Activated T-cell treated with anti-CD3 and anti-CD28 coated beads, Interleukin-2, amount 50 U/mL, for 24 hours (primary cell): Measurements from ENCODE around the gene AFTPH.

Experiments used
- DNase-seq: peaks from one replicate; pipeline ENCODE4 v3.0.0-alpha.2; 2020
- H3K27ac Mint-ChIP-seq: 2 replicates; pipeline ENCODE4 v1.8.0; 2020; ENCODE audit warnings: mild to moderate bottlenecking, mixed read lengths
- H3K27me3 Mint-ChIP-seq: 2 replicates; pipeline ENCODE4 v1.8.0; 2020; ENCODE audit warnings: mixed read lengths
- H3K36me3 Mint-ChIP-seq: 2 replicates; pipeline ENCODE4 v1.8.0; 2020; ENCODE audit warnings: low read depth, mixed read lengths
- H3K4me1 Mint-ChIP-seq: 2 replicates; pipeline ENCODE4 v1.8.0; 2020; ENCODE audit warnings: low read depth, mixed read lengths
- H3K4me3 Mint-ChIP-seq: 2 replicates; pipeline ENCODE4 v1.8.0; 2020; ENCODE audit warnings: mild to moderate bottlenecking, moderate library complexity, mixed read lengths
- H3K9me3 Mint-ChIP-seq: 2 replicates; pipeline ENCODE4 v1.8.0; 2020; ENCODE audit warnings: mixed read lengths

The AFTPH gene

GRCh38 chr2:64615192-64615763 lies 91.2 kb downstream of the AFTPH start:
- no peaks in the 10 kb centered on the region for H3K4me1 Mint-ChIP-seq

DNA sequence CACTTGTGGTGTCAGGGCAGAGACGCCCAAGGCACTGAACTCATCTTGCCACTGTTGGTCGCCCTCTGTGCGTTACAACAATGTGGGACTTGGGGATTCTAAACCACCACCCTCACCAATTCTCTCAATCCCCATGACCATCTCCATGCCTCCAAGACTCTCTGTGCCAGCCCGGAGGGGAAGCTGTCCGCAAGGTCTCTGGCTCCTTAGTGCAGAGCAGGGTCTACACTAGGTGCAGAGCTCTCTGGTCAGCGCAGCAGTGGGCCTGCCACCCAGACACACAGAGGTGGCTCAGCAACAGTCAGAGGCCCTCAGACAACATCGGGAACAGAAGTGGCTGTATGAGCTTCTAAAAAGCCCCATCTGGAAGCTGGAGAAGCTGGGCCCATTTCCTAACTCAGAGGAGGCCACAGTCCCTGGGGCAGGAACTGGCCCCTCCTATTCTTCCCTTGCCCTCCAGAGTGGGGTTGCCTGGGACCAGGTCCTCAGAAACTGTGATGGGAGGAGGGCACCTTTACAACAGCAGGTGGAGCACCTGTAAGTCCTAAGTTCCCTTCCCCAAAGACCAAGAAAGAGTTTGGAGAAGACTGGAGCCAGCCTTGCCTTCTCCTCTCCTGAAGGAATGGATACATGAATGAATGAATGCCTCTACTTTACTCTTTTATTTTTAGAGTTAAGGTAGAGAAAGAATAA lies 91.9 kb downstream of the AFTPH start:
- Mint-ChIP-seq H3K4me1 (no peaks in the 10 kb centered on the region), H3K36me3 (no peaks in the 10 kb centered on the region), H3K4me3 (no peak overlapping the region), H3K27me3 (no peaks in the 10 kb centered on the region), H3K27ac (no peak overlapping the region), H3K9me3 (no peaks in the 10 kb centered on the region)
- DNase-seq: no peak

More at GRCh38 chr2:64615192-64615763, 91.2 kb downstream of the AFTPH start:
- H3K36me3 Mint-ChIP-seq: no peaks in the 10 kb centered on the region
- no peaks in the 10 kb centered on the region for H3K9me3 Mint-ChIP-seq
- DNase-seq: no peak
- H3K4me3 Mint-ChIP-seq: no peak overlapping the region
- no peak overlapping the region for H3K27ac Mint-ChIP-seq
- H3K27me3 Mint-ChIP-seq: no peaks in the 10 kb centered on the region

GRCh38 chr2:64617631-64618151 lies 93.6 kb downstream of the AFTPH start:
- Mint-ChIP-seq H3K27me3 (no peaks in the 10 kb centered on the region), H3K4me3 (no peak overlapping the region), H3K27ac (no peak overlapping the region)

DNA sequence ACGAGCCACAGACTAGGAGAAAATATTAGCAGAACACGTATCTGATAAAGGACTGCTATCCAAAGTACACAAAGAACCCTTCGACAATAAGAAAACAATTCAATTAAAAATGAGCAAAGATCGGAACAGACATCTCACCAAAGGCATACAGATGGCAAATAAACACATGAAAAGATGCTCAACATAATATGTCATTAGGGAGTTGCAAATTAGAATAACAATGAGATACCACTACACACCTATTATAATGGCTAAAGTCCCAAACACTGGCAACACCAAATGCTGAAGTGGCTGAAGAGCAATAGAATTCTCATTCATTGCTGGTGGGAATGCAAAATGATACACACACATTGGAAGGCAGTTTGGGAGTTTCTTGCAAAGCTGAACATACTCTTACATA lies 96.5 kb downstream of the AFTPH start:
- Mint-ChIP-seq H3K4me1 (no peaks in the 10 kb centered on the region), H3K27me3 (no peaks in the 10 kb centered on the region), H3K9me3 (no peaks in the 10 kb centered on the region), H3K27ac (no peak overlapping the region), H3K4me3 (no peak overlapping the region), H3K36me3 (no peaks in the 10 kb centered on the region)
- no peak for DNase-seq

More at GRCh38 chr2:64617631-64618151, 93.6 kb downstream of the AFTPH start:
- Mint-ChIP-seq H3K4me1 (no peaks in the 10 kb centered on the region), H3K9me3 (no peaks in the 10 kb centered on the region), H3K36me3 (no peaks in the 10 kb centered on the region)
- DNase-seq: peak; percentile 24

DNA sequence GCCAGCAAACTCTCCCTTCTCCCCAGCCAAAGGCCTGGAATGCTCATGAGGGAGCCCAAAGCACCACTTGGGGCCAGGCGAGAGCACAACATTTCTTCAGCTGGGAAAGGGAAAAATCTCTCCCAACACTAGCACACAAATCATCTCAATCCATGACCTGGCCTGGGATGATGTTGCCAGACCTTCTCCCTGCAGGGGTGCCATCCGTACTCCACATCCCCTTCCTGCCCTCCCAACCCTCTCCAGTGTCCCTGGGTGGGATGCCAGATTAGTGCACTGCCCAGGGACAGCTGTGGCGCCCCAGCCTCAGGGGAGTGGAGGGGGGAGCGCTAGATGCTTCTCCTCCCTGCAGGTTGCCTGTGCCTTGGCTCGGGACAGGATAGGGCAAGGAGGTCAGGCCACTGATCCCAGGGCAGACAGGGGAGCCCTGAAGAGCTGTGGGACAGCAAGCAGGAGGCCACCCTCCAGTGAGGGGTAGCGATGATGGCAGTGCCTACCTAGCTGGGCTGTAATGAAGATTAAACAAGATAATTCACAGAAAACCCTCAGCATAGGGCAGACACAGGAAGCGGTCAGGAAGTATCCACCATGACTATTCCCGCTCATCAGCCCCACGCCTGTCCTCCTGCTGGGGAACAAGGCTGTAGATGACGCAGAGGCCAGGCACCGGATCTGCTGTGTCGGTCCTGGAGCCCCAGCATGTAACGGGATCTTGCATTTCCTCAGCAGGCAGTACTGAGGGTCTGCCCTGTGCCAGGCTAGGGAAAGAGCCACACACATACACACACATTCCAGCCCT lies 98.5 kb downstream of the AFTPH start:
- H3K9me3 Mint-ChIP-seq: no peaks in the 10 kb centered on the region
- no peaks in the 10 kb centered on the region for H3K27me3 Mint-ChIP-seq
- no peaks in the 10 kb centered on the region for H3K4me1 Mint-ChIP-seq
- peak; percentile 22 for DNase-seq
- H3K4me3 Mint-ChIP-seq: no peak overlapping the region
- no peak overlapping the region for H3K27ac Mint-ChIP-seq
- H3K36me3 Mint-ChIP-seq: no peaks in the 10 kb centered on the region

DNA sequence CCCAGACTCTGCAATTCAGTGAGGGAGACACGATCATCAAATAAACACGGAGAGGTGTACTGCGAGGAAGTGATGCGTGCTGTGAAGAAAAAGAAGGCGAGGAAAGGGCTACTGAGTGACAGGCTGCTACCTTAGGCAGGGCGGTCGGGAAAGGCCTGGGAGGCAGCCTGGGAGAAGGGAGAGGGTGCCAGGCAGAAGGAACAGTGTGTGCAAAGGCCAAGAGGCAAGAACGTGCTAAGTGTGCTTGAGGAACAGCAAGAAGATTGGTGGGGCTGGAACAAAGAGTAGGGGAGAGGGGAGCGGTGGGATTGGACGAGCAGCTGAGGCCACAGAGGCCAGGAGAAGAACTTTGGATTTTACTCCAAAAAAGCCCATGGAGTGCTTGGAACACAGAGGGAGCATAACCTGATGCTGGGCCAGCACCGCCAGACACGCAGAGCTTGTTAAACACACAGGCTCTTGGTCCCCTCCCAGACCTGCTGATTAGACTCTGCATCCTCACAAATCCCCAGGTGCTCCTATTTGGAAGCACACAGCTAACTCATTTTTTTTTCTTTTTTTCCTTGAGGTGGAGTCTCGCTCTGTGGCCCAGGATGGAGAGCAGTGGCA lies 99.2 kb downstream of the AFTPH start:
- Mint-ChIP-seq H3K4me3 (no peak overlapping the region), H3K4me1 (no peaks in the 10 kb centered on the region), H3K27me3 (no peaks in the 10 kb centered on the region), H3K27ac (no peak overlapping the region), H3K36me3 (no peaks in the 10 kb centered on the region), H3K9me3 (no peaks in the 10 kb centered on the region)
- DNase-seq: no peak

GRCh38 chr2:64624108-64624610 lies 100.0 kb downstream of the AFTPH start:
- H3K27ac Mint-ChIP-seq: no peak overlapping the region
- no peaks in the 10 kb centered on the region for H3K27me3 Mint-ChIP-seq
- H3K4me1 Mint-ChIP-seq: no peaks in the 10 kb centered on the region
- no peak overlapping the region for H3K4me3 Mint-ChIP-seq
- no peaks in the 10 kb centered on the region for H3K9me3 Mint-ChIP-seq
- H3K36me3 Mint-ChIP-seq: no peaks in the 10 kb centered on the region
- no peak for DNase-seq

DNA sequence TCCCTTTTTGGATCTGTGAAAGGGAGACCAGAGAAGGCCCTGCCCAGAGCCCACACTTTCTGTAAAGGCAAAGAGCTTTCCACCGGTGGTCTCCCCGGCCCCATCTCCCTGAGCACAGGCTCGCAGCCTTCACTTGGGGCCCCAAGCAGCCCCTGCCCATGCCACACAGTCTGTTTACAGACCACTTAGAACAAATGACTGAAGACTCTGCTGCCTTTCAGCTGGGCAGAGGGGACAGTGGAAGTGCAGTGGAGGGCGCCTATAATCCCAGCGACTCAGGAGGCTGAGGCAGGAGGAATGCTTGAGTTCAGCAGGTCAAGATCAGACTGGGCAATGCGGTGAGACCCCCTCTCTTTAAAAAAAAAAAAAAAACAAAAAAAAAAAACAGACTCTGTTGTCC lies 100.7 kb downstream of the AFTPH start:
- DNase-seq: peak; percentile 21
- Mint-ChIP-seq H3K36me3 (no peaks in the 10 kb centered on the region), H3K27me3 (no peaks in the 10 kb centered on the region), H3K4me1 (no peaks in the 10 kb centered on the region), H3K27ac (no peak overlapping the region), H3K9me3 (no peaks in the 10 kb centered on the region), H3K4me3 (no peak overlapping the region)

DNA sequence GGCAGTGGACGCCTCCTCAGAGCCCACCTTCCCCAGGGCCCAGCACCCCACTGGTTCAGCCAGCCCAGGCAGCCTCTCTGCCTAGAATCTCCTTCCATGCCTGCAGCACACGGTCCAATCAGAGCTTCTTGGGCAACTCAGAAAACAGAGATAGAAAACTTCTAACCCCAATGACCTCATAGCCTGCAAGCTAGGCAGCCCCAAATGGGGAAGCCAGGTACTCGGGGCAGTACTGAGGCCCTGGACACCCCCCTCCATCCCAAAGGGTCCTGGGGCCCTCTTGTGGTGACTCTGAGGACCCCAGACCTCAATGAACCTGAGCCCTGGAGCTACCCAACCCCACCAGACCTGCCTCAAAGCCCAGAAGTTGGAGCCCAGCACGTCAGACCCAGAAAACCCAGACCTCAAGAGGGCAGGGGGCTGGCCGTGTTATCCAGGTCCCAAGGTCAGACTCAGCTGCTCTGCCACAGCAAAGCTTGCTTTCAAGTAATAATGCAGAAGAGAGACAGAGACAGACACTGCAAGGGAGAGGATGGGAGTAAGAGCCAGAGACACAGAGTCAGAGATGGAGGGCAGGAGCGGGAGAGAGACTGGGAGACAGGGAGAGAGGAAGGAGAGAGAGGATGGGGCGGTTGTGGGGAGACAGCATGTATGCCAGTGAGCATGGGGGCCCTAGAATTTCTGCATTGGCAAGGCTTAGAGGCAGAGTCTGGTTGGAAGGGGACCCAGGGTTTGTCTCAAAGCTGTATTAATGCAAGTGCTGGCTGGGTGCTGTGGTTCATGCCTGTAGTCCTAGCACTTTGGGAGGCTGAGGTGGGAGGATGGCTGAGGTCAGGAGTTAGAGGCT lies 101.4 kb downstream of the AFTPH start:
- Mint-ChIP-seq H3K4me1 (no peaks in the 10 kb centered on the region), H3K4me3 (no peak overlapping the region), H3K27me3 (no peaks in the 10 kb centered on the region), H3K36me3 (no peaks in the 10 kb centered on the region), H3K27ac (no peak overlapping the region), H3K9me3 (no peaks in the 10 kb centered on the region)
- peak; percentile 17 for DNase-seq

- H3K27me3 Mint-ChIP-seq: no peaks in the 10 kb centered on the region
- peak; percentile 18 for DNase-seq
- H3K36me3 Mint-ChIP-seq: peaks cover 4% of the 10 kb centered on the region
- no peaks in the 10 kb centered on the region for H3K4me1 Mint-ChIP-seq
- no peak overlapping the region for H3K4me3 Mint-ChIP-seq
- no peak overlapping the region for H3K27ac Mint-ChIP-seq
- H3K9me3 Mint-ChIP-seq: no peaks in the 10 kb centered on the region
These were observed 102.2 kb downstream of the AFTPH start for GRCh38 chr2:64626146-64626809.

GRCh38 chr2:64626963-64627760 lies 103.0 kb downstream of the AFTPH start:
- Mint-ChIP-seq H3K36me3 (peaks cover 4% of the 10 kb centered on the region), H3K27me3 (no peaks in the 10 kb centered on the region), H3K27ac (no peak overlapping the region), H3K4me3 (no peak overlapping the region), H3K9me3 (no peaks in the 10 kb centered on the region), H3K4me1 (no peaks in the 10 kb centered on the region)
- DNase-seq: no peak

DNA sequence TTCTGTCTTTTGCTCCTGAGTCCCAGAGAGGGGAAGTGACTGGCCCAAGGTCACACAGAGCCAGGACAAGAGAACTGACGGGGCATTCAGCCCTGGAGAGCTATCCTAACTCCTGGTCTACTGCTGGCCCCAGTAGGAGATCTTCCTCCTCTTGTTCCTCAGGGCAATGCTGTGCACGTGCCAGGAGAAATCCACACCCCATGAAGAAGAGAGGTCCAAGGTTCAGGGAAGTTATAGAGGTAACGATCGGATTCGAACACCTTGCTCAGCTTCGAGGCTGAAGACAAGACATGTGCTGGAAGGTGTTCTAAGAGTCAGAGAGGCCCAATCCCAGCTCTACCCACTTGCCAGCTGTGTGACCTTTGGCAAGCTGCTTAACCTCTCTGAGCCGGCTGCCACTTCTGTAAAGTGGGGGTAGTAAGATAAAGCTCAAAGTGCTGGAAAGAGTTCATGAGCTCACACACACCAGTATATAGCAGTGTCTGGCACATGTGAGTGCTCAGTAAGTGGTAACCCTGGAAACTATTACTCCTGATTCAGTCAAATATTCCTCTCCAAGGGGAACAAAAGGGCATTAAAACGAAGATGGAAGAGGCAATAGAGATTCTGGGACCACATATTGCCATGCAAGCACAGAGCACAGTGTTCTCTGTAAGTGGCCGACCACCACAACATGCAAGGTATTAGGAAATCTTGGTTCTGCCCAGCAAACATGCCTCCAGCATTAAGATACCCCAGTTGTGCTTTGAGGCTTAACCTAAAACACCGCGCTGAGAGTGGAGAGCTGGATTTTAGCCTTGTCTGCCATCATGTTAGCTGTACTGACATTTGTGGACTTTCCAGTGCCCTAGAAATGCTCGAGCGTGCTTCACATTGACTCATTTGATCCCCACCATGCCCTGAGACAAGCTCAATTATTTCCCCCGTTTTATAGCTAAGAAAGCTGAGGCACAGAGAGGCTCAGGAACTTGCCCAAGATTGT lies 104.0 kb downstream of the AFTPH start:
- Mint-ChIP-seq H3K4me1 (no peaks in the 10 kb centered on the region), H3K36me3 (peaks cover 10% of the 10 kb centered on the region), H3K4me3 (no peak overlapping the region), H3K27ac (no peak overlapping the region), H3K9me3 (no peaks in the 10 kb centered on the region), H3K27me3 (no peaks in the 10 kb centered on the region)
- DNase-seq: peak; percentile 26
